ENCODE measurements around the gene OGDH.
"Not testable (repeated sequence)": the region's sequence is repeated elsewhere in the genome, so short reads cannot be mapped to it uniquely, and the experiment has no call there.

Gene OGDH

DNA sequence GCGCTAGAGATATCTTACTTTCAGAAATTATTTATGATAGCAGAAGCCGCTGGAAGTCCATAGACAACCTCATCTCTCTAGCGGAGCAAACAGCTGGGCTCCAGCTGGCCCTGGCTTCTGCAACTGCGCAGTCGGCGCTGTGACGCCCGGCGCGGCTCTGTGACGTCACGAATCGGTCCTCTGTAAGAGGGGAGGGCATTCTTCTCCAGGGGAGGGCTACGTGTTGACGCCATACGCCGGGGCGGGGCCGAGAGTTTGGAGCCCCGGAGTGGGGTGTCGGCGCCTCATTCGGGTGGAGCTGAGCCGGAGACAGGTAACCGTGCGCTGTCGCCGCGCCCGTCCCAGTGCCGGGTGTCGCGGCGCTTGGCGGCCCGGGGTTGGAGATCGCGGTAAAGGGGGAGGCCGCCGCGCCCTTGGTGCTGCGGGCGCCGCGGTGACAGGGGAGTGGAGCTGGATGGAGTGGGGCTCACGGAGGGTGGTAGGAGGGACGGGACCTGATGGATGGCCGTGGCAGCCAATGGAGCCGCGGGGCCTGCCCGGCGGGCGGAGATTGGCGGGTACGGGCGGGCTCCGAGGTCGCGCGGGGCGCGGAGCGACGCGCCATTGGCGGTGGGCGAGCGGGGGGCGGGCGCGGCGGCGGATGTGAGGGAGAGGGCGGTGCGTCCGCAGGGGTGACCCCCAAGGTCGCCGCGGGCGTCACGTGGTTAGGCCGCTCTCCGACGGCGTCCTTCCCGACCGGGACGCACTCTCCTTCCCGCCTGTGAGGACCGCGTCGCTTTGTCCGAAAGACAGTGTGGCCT, at the start of gene OGDH:
OGDH (plus strand) TSS at position 287 of the 800 bp plus-strand sequence. CDS start 17,717 bp downstream, outside the sequence.
- DNase-seq = peak; percentile 99

DNA sequence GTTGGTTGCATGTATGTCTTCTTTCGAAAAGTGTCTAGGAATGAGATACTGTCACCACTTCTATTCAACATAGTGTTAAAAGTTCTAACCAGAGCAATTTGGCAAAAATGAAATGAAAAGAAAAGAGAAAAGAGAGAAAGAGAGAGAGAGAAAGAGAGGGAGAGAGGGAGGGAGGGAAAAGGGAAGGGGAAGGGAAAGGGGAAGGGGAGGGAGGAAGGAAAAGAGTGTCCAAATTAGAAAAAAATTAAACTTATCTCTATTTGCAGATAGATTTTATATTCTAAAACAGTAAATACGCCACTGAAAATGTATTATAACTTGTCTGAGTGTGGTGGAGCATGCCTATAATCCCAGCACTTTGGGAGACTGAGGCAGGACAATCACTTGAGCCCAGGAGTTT, 48.9 kb upstream of the OGDH start:
- DNase-seq = no peak

DNA sequence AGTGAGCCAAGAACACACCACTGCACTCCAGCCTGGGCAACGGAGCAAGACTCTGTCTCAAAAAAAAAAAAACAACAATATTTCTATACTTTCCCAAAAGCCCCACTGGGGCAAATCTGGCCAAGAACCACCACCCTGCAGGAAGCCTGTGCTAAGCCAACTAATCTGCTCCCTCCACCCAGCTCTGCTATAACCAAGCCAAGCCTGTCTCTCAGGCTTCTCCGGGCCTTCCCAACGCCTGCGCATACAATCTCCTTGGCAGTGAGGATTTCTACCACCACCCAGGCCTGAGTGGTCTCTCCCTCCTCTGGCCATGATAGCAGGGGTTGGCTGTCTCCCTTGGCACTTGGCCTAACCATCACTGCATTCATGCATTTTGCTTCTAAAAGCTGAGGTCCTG, 46.9 kb upstream of the OGDH start:
- no peak for DNase-seq

DNA sequence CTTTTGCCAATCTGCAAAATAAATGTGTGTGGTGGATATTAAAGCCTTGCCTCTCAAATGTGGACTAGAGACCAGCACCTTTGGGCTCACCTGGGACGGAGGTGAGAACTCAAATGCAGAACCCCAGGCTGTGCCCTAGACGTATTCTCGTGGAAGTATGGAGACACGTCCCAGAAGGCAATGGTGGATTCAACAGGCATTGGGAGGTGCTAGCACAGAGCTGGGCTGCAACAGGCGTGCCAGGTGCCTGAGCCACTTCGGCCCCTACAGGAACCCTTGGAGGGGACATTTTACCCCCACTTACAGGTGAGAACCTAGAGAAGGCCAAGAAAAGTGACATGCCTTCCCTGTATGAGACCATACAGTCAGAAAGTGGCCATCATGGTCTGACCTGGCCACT, 44.9 kb upstream of the OGDH start:
- DNase-seq = no peak

DNA sequence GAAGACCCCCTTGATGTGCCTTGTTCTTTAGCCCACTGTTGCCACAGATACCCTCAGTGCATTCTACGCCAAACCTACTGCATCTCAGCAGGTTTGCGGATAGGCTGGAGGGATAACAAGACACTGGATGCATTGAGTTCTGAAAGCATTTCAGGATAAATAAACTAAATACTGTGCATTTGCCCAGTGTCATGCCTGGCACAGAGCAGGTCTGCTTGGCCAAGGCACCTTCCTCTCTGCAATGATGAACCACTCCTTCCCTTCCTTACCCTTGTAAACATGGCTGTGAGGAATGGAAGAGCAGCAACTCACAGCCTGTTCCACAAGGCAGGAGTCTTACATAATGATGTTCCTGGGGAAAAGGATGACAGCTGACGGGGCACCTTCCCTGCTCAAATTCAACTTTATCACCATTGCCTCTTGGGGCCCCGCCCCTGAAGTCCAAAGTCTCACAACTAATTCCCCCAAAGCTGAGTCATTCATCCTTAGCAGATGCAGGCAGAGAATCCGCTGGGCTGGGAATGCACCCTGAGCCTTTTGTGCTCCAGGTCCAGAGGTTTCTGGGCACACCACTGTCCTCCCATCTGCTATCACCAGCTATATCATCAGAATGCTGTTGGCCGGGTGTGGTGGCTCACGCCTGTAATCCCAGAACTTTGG, 44.3 kb upstream of the OGDH start:
- no peak for DNase-seq

DNA sequence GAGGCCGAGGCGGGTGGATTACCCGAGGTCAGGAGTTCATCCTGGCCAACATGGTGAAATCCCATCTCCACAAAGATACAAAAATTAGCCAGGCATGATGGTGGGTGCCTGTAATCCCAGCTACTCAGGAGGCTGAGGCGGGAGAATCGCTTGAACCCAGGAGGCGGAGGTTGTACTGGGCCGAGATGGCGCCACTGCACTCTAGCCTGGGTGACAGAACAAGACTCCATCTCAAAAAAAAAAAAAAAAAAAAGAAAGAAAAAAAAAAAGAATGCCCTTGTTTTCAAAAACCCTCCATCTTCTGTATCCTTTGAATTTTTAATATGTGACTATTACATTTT, 43.8 kb upstream of the OGDH start:
- not testable (repeated sequence) for DNase-seq

DNA sequence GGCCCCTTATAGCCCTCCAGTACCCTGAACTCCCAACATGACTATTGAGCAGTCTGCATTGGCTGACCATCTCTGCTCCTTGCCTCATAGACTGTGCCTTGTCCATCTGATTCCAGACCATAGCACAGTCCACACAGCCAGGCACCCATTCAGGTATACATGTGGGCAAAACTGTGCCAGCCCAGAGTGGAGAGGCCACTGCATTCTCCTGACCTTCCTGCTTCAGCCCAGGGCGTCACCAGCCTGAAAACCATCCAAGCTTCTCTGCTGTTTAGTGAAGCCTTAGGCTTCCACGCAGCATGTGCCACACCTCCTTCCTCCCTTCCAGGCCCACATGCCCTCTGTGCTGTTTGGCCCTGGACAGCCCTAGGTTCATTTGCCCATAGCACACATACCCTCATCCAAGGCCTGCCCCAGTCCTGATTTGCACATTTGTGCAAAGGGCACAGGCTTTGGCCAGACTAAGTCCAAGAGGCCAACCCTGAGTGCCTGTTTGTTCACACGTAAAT, 43.2 kb upstream of the OGDH start:
- DNase-seq = no peak

DNA sequence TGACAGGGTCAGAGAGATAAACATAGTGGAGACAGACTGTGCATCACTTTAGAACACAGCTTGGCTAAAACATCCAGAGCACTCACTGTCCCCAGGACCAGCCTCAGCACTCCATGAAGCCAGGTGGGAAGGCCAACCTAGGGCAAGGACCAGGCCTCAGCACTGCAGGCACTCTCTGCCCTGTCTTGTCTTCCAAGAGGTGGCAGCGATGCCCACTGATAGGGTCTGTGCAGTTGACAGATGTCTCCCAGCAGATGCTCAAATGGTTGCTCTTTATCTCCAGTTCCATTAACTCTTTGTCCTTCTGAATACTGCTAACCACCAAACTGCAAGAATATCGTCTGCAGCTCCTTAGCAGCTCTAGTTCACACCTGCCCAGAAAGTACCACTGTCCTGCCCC, 41.8 kb upstream of the OGDH start:
- no peak for DNase-seq

DNA sequence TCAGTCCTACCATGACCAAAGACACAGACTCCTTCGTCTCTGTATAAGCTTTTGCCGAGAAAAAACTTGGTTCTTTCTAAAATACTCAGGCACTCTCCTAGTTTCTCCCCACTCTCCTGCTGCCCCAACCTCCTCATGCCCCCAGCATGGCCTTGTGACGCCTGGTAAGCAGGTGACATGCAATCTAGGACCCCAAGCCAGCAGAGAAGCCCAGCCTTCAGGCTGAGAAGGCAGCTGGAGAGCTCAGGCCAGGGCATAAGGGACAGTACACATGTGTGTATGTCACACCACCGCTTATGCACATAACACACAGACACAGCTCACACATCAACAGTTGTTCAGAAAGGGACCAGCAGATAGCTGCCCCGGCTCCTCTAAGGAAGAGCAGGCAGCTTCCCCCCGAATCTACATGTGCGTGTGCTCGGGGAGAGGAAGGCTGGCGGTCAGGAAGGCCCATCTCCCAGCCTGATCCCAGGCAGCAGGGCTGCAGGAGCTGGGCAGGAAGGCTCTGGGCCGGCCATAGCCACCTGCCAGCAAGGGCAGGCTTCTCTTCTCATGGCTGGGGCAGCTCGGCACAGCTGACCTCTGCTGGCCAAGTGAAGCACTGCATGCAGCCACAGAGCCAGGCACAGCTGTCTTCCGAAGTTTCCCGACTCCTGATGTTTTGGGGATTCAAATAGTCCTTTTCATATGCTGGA, 41.2 kb upstream of the OGDH start:
- peak; percentile 20 for DNase-seq

DNA sequence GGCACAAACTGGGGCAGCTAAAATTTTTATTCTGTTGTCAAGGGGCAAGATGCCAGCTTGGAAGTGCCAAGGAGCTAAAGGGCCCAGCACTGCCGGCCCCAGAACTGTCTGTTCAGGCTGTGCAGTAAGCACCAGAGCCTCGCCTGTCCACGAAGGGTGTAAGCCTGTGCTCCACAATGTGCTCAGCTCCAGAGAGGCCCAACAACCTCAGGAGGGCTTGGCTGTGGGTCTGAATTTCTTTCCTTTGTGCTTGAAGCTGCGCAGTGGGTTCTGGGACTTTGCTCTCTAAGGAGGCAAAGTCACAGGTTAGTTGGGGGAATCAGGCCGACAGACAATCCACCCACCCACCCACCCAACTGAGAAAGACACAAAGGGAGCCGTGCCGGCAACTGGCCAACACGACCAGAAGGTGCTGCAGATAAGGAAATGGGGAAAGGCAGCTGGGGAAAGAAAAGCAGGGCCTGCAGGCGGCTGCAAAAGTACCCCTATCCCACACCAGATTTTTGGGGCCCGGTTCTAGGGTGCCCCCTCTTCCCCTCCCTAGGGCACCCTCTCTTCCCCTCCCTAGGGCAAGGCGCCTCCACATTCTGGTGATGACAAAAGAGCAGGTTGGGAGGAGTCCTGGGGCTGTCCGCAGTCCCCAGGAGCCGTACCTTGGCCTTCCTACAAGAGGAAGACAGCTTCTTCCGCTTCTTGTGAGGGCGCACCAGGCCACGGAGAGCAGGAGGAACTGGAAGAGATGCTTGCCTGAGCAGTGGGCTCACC, 40.5 kb upstream of the OGDH start:
- DNase-seq = no peak

DNA sequence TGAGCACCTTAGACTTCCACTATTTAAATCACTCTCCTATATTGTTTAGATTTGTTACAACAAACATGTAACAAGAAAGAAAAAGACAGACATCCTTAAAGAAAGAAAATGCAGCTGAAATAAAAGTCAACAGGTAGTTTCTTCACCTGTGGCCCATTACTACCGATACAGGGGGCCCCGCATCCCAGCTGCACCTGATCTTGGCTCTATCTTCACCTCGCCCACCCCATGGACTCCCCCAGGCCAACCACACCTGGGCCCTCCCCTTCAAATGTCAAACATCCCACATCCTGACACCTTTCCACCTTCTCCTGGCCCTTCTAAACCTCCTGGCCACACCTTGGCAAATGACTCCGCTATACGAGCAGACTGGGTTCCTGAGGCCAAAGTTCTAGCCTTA, 39.7 kb upstream of the OGDH start:
- DNase-seq = no peak

DNA sequence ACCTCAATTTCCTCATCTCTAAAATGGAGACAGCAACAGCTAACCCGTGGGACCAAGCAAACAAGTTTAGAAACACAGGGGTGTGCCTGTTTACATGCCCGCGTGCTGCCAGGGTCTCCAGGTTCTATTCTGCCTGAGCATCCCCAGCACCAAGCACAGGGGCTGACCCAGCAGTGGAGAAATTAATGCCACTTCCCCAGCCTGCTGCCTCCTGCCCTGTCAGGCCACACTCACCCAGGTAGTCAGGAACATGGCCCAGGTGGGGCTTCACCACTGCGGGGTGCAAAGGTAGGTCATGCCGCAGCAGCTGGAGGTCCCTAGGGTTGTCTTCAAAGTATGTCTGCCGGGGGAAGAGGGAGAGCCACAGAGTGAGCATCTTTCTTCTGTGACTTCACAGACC, 38.5 kb upstream of the OGDH start:
- DNase-seq = no peak

DNA sequence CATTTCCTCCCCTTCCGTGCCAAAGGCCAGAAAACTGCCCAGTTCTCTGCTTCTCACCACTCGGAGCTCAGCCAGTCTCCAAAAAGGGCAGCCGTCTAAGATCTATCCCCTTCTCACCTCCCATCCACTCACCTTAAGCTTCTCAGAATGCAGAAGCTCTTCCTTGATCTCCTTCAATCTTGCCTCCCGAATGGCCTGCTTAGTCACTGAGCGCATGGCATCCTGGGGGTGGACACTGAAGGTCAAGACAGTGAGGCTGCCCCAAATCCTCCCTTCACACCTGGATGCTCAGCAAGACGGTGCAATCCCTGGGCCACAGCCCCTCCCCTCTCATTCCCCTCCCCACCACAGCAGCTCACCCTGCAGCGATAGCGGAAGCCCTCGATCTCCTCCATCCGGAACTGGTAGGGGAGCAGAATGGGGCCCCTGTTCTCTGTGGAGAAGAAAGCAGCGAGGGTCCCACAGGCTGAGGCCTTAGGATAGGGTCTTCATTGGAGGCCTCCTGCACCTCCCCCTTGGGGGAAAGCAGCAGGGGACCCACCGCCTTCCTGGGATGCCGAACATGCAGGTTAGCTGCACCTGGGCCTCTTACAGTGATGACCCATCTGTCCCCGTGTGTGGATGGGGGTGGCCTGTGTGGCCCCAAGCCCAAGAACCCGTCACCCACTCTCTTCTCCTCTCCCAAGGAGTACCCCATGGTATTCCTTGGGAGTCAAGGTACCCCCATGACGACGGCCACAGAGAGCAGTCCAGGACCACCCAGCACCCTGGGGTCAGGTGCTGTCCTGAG, 37.5 kb upstream of the OGDH start:
- no peak for DNase-seq

DNA sequence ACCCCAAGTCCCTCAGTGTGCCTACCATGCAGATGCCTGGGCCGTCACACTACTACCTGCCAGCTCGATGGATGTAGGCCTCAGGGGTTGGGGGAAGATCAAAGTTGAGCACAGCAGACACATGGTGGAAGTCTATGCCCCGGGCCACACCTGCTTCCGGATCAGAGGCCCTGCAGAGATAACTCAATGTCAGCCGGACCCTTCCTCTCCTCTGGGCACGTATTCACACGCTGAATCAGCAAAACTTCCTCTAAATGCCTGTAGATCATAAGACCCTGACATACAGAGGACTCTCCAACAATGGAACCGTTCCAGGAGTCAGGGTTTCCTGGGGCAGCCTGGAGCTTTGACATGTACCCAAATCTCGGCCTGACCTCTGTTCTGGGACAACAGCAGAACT, 36.5 kb upstream of the OGDH start:
- DNase-seq = no peak

DNA sequence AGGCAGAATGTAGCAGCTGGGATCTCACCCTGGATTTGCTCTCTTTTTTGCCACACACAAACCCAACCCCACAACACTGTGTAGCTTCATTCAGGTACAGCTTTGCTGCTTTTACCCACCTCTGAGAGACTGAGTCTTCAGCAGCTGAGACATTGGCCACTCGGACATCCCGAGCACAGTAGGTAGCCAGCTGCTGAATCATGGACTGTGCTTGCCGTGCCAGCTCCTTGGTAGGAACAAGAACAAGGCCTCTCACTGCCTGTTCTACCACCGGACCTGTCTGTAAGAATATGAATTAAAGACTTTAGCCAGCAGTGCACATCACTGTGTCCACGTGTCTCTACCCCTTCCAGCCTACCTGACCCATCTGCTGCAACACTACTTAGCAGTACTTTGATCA, 33.7 kb upstream of the OGDH start:
- no peak for DNase-seq

DNA sequence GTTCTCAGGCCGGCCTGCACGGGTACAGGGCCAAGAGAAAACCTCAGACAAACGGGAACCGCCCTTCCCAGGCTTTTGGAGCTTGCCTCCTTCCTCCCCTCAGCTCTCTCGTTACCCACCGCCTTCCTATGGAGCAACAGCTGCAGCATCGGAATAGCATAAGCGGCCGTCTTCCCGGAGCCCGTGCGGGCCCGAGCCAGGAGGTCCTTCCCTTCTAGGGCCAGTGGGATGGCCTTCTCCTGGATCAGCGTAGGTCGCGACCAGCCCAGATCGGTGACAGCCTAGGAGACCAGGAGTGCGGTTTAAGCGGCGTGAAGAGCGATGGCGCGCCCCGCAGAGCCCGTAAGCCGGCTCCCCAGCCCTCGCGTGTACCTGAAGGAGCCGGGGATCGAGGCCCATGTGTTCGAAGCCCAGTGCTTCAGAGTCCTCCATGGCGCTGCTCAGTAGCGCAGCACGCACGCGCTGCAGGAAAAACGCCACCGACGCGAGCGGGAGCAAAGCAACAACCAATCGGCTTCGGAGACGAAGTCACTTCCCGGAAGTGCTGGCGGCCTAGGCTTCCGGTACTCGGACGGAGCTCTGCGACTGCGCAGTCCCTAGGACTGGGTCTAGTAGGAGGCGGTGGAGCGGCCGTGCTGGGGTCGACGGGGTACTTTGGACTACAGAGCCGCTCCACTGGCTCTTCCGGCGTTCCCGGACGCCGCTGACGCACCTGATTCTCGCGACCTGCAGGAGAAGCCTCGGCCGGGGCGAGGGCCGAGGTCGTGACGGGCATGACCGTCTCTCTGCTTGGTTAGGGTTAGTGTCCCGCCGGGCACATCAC, 32.8 kb upstream of the OGDH start, which contains the start of gene DDX56:
DDX56 (minus strand) TSS at position 445 of the 823 bp plus-strand sequence; CDS start at position 432, 13 bp downstream.
- peak; percentile 97 for DNase-seq

DNA sequence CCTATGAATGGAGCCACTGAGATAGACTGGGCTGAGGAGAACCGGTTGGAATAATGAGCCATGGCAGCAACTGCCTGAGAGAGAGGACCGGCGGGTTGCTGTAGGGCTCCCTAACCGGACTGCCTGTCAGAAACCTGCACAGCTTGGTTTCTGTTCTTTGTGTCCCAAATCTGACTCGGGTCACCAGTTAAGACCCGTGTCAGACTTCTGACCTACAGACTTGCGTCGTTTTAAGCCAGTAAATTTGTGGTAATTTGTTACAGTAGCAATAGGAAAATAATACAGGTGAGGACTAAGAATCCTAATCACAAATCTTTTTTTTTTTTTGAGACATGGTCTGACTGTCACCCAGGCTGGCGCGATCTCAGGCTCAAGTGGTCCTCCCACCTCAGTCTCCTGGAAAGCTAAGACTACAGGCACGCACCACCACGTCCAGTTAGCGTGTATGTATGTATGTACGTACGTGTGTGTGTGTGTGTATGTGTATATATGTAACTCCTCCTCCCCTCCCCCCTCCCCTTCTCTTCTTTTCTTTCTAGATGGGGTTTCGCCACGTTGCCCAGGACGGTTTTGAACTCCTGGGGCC, 32.0 kb upstream of the OGDH start:
- DNase-seq = no peak

DNA sequence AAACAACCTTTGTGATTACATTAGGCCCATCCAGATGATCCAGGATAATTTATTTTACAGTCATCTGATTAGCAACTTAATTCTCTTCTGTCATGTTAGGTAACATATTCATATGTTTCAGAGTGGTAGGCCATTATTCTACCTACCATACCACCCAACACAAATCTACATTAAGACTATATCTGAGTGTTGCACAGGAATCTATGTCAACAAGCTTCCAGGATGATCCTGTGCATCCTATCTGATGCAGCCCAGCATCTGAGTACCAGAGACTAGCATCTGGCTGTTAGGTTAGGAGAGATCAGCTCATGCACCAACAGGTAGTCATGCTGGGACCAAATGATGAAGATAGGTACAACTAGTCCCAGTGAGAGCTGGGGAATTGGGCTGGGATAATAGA, 31.4 kb upstream of the OGDH start:
- DNase-seq = no peak

DNA sequence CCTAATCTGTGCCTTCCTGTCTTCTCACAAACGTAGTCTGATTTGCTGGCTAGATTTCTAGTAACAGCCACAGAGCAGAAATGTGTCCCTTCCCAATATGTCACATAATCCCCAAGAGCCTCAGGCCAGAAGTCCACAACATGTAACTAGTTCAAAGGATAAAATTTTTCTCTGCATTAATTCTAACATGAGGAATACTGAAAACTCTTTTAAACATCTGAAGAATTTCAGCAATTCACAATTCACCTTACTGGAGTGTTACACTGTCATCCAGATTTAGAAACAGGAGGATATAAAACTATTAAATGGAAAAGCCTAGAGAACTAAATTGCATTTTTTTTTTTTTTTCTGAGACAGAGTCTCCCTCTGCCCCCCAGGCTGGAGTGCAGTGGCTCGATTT, 30.2 kb upstream of the OGDH start:
- DNase-seq = no peak

DNA sequence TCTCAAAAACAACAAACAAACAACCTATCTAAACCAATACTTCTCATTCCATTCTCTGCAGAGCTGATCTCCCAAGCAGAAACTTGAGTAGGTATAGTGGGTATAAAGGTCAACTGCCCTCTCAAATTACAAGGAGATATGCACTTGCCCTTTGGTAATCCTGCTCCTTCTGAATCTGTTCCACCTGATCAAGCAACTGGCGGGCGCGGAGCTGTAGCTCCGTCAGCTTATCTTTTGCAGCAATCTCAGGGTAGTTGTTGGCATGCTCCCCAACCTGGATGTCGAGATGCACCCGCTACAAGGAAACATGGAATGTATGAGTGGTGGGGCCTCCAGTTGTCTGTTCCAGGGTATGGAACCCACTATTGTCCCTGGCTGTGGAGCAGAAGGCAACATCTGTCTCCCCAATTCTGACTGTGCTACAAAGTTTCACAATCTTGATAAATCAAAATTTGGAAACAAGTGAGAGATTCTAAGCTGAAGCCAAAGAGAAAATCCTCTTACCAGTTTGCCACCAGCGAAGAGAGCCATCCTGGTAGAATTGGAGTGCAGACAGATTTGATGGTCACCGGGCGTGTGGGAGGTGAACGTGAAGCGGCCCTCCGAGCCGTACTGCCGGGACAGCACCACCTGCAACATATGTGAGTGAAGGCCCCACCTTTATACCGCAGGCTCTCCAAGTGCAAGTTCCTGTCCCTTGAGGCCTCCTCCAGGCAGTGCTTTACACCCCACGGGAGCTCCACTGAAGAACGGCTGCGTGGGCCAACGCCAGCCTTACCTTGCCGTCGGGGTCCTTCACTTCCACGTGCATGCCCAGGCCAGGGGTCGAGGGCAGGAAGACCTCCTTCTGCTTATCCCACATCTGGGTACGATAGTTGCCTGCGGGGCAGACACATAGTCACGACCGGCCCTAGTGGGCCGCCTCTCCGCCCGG, 25.2 kb upstream of the OGDH start:
- no peak for DNase-seq
